GM10266 (cell line): ENCODE results near the gene CRAT.
"Not testable (repeated sequence)": the region's sequence is repeated elsewhere in the genome, so short reads cannot be mapped to it uniquely, and the experiment has no call there.

ENCODE experiments used
- DNase-seq: peaks from one replicate; pipeline ENCODE4 v3.0.0; 2012; ENCODE audit errors: extremely low spot score
- TF ChIP-seq, protein P1 (sequence below): IDR thresholded peaks from 2 replicates; pipeline ENCODE4 v1.5.1; 2012; ENCODE audit warnings: mild to moderate bottlenecking, low read depth; ENCODE audit not compliant: control insufficient read depth, insufficient read depth; ENCODE audit errors: missing control alignments

CRAT gene

DNA sequence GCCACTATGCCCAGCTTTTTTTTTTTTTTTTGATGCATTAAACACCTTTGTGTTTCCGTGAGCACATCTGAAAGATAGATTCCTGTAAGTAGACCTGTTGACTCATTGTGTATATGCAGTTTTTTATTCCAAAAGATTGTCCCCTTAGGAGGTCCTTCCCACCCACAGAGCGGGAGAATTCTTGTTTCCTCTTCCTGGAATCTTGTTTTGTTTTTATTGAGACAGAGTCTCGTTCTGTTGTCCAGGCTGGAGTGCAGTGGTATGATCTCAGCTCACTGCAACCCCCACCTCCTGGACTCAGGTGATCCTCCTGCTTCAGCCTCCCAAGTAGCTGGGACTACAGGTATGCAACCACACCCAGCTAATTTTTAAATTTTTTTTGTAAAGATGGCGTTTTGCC, 8.2 kb upstream of the CRAT start:
- TF ChIP-seq, protein P1, sequence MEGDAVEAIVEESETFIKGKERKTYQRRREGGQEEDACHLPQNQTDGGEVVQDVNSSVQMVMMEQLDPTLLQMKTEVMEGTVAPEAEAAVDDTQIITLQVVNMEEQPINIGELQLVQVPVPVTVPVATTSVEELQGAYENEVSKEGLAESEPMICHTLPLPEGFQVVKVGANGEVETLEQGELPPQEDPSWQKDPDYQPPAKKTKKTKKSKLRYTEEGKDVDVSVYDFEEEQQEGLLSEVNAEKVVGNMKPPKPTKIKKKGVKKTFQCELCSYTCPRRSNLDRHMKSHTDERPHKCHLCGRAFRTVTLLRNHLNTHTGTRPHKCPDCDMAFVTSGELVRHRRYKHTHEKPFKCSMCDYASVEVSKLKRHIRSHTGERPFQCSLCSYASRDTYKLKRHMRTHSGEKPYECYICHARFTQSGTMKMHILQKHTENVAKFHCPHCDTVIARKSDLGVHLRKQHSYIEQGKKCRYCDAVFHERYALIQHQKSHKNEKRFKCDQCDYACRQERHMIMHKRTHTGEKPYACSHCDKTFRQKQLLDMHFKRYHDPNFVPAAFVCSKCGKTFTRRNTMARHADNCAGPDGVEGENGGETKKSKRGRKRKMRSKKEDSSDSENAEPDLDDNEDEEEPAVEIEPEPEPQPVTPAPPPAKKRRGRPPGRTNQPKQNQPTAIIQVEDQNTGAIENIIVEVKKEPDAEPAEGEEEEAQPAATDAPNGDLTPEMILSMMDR: no peak
- no peak for DNase-seq

DNA sequence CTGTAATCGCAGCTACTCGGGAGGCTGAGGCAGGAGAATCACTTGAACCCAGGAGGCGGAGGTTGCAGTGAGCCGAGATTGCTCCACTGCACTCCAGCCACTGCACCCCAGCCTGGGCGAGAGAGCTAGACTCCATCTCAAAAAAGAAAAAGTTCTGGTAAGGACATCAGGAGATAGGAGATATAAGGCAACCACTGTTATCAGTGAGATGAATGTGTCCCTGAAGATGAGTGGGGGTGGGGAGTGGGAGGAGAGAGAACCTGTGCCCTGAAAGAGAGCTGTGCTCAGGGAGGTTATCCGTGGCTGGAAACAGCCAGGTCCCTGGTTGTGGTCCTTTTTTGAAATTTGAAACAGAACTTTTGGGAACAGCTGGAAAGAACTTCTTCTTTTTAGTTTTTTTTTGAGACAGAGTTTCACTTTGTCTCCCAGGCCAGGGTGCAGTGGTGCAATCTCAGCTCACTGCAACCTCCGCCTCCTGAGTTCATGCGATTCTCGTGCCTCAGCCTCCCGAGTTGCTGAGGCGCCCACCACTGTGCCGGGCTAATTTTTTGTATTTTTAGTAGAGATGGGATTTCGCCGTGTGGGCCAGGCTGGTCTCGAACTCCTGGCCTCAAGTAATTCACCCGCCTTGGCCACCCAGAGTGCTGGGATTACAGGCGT, 3.2 kb upstream of the CRAT start:
- TF ChIP-seq, protein P1: no peak
- no peak for DNase-seq

DNA sequence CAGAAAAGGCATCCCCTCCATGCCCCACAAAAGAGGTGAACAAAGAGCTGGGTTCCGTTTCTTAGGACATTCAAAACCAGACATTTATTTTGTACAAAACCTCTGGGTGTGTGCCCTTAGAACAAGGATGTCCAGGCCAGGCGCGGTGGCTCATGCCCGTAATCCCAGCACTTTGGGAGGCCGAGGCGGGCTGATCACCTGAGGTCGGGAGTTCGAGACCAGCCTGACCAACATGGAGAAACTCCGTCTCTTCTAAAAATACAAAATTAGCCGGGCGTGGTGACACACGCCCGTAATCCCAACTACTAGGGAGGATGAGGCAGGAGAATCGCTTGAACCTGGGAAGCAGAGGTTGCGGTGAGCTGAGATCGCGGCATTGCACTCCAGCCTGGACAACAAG, 1.9 kb upstream of the CRAT start:
- not testable (repeated sequence) for DNase-seq

DNA sequence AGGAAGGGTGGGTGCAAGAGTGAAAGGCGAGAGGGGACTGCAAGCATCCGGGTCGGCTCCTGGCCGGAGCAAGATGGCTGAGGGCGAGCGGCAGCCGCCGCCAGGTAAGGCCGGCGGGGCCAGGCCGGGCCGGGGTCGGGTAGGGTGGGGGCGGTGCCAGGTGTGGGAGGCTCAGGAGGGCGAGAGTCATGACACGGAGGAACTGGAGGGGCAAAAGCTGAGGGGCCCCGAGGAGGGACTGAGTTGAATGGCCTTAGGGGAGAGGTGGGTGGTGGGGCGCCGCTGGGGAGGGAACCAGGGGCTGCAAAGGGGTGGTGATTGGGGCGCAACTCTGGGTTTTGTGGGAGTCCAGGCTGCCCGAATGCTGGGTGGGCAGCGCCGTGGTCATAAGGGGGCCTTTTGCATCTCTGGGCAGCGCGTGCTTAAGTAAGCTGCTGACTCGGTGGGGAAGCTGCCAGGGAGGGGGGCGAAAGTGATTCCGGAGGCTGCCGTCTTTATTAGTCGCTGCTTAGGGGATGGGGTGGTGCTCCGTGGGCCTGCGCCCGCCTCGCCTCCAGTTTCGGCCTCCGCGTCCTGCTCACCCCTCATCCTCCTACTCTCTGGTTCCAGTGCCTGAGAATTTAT, 1.0 kb upstream of the CRAT start:
- DNase-seq: peak; percentile 59
- TF ChIP-seq, protein P1: no peak

DNA sequence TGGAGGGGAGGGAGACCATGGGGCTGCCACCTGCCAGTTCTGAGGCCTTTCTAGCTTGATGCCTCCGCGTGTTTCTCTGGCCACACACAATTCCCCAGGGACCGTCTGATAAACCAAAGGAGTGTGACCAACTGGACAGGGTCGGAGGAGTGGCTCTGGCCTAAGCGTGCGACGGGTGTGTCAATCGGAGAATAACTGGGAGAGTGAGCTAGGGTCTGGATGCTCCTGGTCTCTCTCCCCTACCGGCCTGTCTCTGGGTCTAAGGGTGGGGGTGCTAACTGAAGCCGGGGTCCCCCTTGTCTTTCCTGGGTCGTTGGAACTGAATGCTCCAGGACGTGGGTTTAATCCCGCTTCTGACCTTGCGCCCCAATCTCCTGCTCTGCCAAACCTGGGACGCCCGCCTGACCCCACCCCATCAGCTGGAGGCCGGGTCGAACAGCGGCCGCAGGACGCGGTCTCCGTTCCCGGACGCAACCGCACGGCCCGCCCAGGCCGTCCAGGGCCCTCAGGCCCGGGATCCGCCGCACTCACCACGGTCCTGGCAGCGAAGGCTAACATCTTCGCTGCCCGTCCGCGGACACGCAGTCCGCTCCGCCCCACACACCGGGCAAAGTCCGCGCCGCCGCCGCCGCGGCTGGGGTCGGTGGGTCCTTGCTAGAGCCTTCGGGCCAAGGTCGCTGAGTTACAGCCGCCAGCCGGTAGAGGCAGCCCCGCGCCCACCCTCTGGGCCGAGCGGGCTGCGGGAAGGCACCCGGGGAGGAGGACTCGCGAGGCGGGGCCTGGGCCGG, 447 bp downstream of the CRAT start:
- no peak for DNase-seq
- TF ChIP-seq, protein P1: no peak

DNA sequence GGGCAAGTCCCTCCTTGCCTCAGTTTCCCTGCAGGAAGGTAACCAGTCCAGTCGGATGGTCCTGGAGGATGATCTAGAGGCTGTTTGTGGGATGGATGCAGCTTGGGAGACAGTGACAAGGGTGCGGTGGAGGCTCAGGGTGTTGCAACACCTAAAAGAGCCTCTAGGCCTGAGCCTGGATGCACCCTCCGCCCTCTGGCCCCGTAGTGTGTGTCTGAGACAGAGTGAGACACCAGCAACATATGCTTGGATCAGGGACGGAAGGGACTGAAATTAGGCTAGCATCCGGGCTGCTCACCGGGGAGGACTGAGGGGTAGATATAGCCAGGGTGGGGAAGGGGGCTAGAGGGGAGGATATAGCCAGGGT, 1.1 kb downstream of the CRAT start:
- no peak for DNase-seq
- TF ChIP-seq, protein P1: no peak

DNA sequence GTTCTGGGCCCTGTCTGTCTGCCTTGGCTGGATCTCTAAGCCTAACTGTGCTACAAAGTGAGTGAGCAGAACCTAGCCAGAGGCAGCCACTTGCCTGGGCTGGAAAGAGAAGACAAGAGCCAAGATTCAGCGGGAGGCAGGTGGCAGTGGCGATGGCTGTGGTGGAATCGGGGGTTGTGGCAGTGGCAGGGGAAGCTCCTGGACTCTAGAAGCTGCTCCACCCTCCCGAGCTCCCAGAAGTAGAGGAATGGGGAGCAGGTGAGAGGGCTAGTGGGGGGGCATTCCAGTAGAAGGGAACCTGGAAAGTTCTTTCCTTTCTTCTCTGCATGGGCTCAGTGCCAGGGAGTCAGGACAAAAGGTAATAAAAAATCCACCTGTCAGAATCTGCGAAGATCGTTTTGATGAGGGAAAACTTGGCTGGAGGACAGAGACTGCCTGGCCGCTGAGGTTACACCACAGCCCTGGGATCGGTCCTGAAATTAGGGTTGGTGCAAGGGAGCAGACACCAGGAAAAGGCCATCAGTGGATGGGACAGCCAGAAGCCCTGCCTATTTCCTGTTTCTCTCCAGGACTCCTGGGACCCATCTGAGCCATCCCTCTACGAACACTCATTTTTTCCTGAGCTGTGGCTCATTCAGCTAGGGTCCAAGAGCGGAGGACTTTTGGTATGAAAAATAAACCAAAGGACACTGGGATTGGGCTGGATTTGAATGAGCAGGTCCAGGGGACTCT, 1.6 kb downstream of the CRAT start:
- DNase-seq: no peak
- TF ChIP-seq, protein P1: no peak
